NCI-H446 (cell line): ENCODE results near the gene HS6ST3.

ENCODE experiments used
- DNase-seq, 2 experiments: peaks; one replicate each; lab custom pipeline; 2025; lab: John Stamatoyannopoulos, UW

HS6ST3 gene

DNA sequence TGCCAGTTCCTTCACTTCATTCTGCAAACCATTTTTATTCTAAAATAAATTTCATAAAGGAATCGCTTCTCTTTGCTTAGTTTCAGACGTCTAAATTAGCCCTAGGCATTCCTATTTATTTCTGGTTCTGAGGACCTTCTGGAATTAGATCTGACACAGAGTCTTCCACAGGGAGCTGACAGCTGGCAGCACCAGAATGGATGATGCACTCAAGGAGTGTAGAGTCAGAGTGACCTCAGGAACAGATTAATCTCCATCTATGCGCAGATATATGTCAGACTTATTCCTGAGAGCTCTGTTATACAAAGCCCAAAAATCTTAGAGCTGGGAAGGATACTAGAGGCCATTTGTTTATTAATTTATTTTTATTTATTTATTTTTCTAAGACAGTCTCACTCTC lies 450.8 kb downstream of the HS6ST3 start:
- no peak for DNase-seq

DNA sequence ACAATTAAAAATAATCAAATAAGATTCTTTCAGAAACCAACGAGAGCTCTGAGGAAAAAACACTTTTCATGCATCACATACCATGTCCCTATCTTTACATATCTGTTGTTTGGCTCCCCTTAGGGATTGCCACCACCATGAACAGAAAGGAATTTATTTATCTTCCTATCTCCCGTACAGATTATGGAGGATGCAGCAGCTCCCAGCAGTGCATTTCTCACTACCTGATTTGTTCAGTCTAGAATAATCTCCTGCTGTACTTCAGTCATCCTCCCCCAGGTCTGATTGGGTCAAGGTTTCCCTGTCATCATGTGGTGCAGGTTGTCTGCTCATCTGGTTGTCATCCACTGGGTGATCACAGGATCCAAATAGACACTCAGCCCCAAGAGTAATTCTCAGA lies 453.1 kb downstream of the HS6ST3 start:
- no peak for DNase-seq

DNA sequence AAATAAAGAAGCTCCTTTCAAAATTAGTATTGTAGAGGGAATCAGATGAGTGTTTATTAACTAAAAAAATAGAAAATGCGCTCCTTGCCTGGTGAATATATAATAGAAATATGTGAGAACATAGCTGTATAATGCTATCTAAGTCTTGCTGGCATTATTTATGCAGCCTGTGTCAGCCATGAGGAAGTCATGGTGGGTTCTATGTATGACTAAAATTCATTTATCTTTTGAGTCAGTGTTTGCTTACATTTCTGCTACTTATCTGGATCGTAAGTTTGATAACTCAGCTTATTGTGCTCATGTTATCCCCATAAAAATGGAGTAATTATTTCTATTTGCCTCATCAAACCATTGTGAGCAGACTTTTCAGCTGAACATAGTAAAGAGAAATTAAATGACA lies 455.1 kb downstream of the HS6ST3 start:
- DNase-seq = no peak

- DNase-seq = no peak
Measured at GRCh38 chr13:96546463-96546862, 456.6 kb downstream of the HS6ST3 start.

GRCh38 chr13:96551546-96551945 lies 461.6 kb downstream of the HS6ST3 start:
- DNase-seq = no peak

DNA sequence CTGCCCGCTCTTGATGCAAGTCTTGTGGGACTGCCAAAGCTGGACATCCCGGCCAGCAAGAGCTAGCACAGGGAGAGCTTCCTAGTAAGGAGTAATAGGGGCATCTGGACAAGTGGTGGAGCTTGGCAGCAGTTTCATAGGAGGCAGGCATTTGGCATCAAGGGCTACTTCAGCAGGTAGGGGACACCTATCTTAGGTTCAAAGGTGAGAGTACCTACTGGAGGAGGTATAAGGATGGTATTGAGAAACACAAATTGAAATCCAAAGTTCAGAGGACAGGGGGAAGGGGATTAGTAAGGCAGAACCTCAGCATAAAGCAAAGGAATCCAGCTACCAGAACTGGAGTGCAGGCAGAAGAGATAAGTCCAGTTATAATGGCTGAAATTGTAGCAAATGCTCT lies 462.7 kb downstream of the HS6ST3 start:
- no peak for DNase-seq

- DNase-seq = no peak
Measured at GRCh38 chr13:96553796-96554195, 463.9 kb downstream of the HS6ST3 start.

GRCh38 chr13:96573563-96573962 lies 483.7 kb downstream of the HS6ST3 start:
- DNase-seq = no peak

DNA sequence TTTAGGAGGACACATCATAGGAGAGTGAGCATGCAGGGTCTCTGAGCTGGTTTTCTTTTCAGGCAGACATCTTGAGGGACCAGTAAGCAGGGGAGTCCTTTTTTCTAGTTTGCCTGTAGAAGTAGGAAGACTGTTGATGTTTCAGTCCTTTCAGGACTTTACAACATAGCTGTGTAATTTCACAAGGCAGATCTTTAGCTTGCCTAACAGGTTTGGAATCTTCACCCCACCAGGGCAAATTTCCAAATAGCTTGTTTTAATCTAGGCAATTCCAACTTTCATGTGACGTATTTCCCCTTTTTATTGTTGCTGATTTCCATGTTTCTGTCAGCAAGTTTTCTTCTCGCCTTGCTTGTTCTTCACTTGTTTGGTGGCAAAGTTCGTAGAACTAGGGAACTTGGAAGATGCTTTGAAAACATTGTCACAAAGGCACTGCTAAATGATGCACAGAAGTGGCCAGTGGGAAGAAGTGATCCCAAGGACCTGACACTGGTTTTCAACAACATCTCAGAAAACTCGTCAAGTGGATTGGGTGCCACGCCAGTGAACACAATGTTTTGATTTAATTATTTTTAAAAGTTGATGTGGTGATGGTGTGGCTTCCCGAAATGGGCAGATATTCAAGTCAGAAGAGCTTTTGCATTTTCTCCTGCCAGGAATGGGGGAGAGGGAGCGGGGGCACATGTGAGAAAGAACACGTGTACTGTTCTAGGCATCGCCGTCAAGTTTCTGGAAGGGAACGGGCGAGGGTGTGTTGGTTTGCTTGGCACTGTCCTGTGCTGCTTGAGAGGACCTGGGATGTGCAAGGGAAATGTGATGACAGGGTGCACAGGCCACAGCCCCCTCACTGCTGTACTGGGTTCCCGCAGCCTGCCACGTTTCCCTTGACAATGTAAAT lies 485.8 kb downstream of the HS6ST3 start:
- no peak for DNase-seq

DNA sequence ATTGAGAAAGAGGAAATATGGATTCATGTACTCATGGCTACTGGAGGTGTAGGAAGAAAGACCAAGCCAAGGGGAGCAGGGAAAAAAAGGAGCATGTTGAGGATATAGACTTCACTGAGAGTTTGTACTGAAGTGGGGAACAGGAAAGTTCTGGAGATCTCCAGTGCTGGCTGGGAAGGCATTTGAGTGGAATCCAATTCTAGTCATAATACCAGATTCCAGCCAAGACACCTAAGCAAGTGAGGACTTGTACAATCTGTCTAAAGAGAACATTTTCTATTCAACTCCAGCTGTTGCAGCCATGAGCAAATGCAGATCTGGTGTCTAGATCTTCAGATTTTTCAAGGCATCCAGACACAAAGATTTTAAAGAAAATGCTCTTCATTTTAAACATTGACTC lies 491.8 kb downstream of the HS6ST3 start:
- no peak for DNase-seq

- DNase-seq = no peak
Measured at GRCh38 chr13:96615252-96615651, 525.3 kb downstream of the HS6ST3 start.

- DNase-seq = no peak
Measured at GRCh38 chr13:96617528-96617927, 527.6 kb downstream of the HS6ST3 start.

DNA sequence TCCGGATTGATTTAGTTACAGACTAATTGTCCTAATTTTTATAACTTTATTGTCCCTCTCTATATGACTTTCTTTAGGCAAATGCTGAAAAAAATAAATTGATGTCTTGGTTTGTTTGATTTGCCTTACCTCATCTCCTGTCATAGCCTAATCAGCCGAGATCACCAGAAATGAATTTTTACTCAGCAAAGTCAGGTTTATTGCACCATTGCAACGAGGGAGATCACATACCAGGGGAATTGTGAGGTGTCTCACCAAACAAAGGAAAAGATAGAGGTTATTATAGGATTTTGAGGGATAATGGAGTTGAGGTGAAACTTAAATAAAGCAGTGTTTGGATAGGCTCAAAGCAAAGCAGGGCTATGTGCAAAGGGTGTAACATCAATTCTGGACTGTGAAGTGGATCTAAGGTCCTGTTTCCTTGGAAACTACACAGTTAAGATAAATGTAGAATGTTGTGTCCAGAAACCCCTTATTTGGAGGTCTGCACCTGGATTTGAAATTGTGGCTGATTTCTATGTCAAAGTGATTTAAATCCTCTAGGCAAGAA lies 531.8 kb downstream of the HS6ST3 start:
- no peak for DNase-seq

DNA sequence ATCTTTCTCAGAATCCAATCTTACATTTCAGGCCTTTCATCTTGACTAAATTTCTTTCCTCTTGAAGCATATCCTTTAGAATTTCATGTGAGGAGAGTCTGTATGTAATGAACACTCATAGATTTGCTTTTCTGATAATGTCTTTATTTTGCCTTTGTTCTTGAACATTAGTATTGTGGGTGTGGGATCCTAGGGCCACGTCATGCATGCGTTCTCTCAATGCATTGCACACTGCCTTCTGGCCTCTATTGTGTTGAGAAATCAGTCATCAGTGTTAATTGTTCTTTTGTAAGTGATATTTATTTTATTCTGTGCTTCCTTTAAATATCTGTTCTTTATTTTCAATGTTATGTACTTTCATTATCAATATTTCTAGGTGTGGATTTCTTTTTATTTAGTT lies 539.4 kb downstream of the HS6ST3 start:
- no peak for DNase-seq

DNA sequence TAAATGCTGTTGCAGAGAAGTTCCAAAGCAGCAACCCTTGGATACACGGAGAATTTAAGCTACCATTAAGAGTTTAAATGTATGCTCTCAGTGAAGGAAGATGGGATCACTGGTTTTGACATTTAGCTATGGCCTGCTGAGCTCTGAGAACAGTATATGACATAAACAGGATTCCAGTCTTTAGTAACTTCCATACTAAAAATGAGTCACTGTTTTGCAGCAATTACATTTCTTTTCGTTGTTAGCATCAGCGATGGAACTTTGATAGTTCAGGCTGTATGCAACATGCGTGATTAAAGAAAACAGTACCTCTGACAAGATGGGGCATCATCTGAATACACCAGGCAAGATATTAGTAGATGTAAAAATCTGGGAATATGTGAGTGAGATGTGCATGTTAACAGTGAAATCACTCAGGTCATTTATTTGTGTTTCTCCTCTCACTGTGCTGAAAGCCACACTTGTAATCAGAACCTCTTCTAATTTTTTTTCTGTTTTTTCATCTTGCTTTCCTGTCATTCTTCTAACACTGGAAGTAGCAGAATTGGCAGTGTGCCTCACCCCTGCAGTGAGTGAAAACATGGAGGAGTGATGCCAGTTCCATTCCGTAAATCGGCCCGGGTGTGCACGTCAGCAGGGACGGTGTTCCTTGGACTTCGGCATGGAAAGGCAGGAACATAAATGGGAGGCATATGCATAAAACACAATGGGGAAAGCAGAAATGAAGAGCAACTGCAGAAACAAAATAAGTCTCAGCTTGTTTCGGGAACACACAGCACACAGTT lies 542.8 kb downstream of the HS6ST3 start:
- no peak for DNase-seq

GRCh38 chr13:96636001-96636709 lies 546.2 kb downstream of the HS6ST3 start:
- no peak for DNase-seq

GRCh38 chr13:96637039-96637438 lies 547.1 kb downstream of the HS6ST3 start:
- DNase-seq = no peak

DNA sequence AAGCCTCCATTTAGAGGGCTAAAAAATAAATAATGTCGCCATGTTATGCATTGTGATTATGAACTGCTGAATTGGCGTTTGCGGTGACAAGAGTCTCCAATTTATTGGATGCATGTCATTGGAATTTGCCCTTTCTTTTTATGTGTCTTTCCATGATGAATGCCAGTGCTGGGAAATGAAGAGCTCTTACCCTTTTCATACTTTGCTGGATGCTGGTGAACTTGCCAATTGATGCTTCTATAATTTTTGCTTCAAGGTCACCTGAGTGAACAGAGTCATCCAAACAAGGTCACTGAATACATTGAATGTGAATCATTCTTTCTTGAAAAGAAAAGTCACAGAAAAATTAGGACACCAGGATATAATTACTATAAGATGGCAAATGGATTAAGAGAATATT lies 556.2 kb downstream of the HS6ST3 start:
- DNase-seq = no peak

DNA sequence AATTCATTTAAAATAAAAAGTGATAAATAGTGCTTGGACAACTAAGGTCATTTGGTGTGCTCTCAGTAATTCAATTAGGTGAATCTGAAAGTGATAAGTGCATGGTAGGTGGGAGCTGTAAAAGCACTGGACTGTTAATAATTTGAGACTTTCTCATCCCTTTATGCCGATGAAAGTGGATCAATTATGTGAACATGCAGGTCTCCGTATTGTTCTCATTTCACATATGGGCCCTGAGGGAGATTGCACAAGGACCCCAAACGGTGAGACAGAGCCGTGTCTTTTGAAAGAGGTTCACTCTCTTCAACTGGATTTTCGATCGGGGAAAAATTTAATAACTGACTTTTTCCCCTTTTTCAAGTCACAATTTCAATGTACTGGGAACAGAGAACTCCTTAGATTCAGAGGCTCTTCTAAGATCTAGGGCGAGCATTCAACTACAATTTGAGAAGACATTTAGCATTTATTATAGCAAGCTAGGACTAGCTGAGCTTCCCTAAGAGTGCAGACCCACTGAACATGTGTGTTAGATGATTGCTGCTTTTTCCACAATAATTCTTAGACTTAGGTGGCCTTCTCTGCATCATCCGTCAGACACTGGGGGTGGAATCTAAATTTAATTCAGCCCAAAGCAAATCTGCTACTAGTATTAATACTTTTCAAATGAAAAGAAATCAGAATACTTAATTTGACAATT lies 556.8 kb downstream of the HS6ST3 start:
- no peak for DNase-seq

GRCh38 chr13:96650301-96650886 lies 560.5 kb downstream of the HS6ST3 start:
- DNase-seq = no peak

DNA sequence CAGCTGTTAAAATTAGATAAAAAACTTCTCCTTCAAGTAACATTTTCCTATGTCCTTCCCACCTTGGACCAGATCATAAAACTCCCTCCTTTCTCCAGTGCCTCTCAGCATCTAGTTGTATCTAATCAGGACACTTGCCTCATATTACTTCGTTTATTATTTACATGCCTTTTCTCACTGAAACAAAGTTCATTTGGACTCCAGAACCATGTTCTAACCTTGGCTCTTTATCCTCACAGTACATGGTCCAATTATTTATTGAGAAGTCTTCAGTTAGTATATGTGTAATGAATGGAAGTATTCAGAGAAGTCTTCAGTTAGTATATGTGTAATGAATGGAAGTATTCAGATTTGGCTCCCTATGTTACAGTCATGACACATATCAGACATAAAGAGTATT lies 561.7 kb downstream of the HS6ST3 start:
- no peak for DNase-seq
